Neuron (in vitro differentiated cells): ENCODE results near the gene SLC11A1.

Experiments used
- H2AFZ ChIP-seq: one replicate; pipeline ENCODE4 v1.6.1; 2013; ENCODE audit warnings: low read depth, mild to moderate bottlenecking, inconsistent platforms, low read length, moderate library complexity
- H3K27me3 ChIP-seq: one replicate; pipeline ENCODE4 v1.6.1; 2013; ENCODE audit warnings: low read length; ENCODE audit not compliant: insufficient read depth
- H3K36me3 ChIP-seq: one replicate; pipeline ENCODE4 v1.6.1; 2013; ENCODE audit warnings: low read length; ENCODE audit not compliant: insufficient read depth
- H3K4me1 ChIP-seq: one replicate; pipeline ENCODE4 v1.6.1; 2013; ENCODE audit warnings: low read length; ENCODE audit not compliant: insufficient read depth
- H3K4me3 ChIP-seq: 2 replicates; pipeline ENCODE4 v1.5.1; 2013; ENCODE audit warnings: mild to moderate bottlenecking, low read length, moderate library complexity
- H3K9me3 ChIP-seq: one replicate; pipeline ENCODE4 v1.6.1; 2013; ENCODE audit warnings: low read length

Gene SLC11A1

DNA sequence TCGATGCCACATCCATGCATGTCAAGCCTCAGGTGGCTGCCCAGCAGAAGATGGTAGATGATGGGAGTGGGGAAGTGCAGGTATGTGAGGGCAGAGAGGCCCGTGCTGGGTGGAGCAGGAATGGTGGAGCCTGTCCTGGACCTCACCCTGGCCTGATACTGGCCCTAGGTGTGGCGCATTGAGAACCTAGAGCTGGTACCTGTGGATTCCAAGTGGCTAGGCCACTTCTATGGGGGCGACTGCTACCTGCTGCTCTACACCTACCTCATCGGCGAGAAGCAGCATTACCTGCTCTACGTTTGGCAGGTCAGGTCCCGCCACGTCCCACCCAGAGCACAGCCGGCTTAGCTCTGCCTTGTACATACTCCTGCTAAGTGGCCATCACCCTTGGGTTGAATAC lies 49.8 kb downstream of the SLC11A1 start:
- H3K27me3 ChIP-seq = no peaks in the 10 kb centered on the region
- H3K36me3 ChIP-seq = no peaks in the 10 kb centered on the region
- H3K9me3 ChIP-seq = no peaks in the 10 kb centered on the region
- H3K4me3 ChIP-seq = no peak overlapping the region
- H2AFZ ChIP-seq = no peak overlapping the region
- H3K4me1 ChIP-seq = peaks cover 5% of the 10 kb centered on the region

DNA sequence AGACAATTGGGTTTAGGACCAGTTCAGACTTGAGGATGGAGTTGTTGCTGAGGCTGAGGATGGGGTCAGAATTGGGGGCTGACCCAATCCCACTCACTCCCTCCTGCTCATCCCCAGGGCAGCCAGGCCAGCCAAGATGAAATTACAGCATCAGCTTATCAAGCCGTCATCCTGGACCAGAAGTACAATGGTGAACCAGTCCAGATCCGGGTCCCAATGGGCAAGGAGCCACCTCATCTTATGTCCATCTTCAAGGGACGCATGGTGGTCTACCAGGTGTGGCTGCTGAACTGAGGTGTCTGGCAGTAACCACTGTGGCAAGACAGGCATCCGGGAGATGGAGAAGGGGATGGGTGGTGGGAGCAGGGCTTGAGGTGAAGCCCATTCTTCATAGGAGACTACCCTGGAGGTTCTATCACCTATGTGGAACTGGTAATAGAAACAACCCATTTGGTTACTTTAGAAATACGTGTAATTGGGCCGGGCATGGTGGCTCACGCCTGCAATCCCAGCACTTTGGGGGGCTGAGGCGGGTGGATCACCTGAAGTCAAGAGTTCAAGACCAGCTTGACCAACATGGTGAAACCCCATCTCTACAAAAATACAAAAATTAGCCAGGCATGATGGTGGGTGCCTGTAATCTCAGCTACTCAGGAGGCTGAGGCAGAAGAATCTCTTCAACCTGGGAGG lies 50.7 kb downstream of the SLC11A1 start:
- Histone ChIP-seq H3K27me3 (no peaks in the 10 kb centered on the region), H3K4me1 (peaks cover 5% of the 10 kb centered on the region), H3K4me3 (no peak overlapping the region), H2AFZ (no peak overlapping the region), H3K9me3 (no peaks in the 10 kb centered on the region), H3K36me3 (no peaks in the 10 kb centered on the region)

DNA sequence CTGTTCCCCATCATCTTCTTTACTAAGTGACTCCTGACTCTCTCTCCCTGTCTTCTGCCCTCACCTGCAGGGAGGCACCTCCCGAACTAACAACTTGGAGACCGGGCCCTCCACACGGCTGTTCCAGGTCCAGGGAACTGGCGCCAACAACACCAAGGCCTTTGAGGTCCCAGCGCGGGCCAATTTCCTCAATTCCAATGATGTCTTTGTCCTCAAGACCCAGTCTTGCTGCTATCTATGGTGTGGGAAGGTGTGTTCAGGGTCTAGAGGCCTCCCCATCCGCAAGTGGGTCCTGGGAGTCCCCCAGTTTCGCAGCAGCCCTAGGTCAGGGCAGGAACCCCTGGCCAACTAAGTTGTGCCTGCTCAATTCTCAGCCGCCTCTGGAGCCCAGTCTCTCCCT lies 52.4 kb downstream of the SLC11A1 start:
- H3K27me3 ChIP-seq = no peaks in the 10 kb centered on the region
- H3K4me1 ChIP-seq = peaks cover 5% of the 10 kb centered on the region
- no peaks in the 10 kb centered on the region for H3K9me3 ChIP-seq
- no peak overlapping the region for H3K4me3 ChIP-seq
- H2AFZ ChIP-seq = no peak overlapping the region
- no peaks in the 10 kb centered on the region for H3K36me3 ChIP-seq

DNA sequence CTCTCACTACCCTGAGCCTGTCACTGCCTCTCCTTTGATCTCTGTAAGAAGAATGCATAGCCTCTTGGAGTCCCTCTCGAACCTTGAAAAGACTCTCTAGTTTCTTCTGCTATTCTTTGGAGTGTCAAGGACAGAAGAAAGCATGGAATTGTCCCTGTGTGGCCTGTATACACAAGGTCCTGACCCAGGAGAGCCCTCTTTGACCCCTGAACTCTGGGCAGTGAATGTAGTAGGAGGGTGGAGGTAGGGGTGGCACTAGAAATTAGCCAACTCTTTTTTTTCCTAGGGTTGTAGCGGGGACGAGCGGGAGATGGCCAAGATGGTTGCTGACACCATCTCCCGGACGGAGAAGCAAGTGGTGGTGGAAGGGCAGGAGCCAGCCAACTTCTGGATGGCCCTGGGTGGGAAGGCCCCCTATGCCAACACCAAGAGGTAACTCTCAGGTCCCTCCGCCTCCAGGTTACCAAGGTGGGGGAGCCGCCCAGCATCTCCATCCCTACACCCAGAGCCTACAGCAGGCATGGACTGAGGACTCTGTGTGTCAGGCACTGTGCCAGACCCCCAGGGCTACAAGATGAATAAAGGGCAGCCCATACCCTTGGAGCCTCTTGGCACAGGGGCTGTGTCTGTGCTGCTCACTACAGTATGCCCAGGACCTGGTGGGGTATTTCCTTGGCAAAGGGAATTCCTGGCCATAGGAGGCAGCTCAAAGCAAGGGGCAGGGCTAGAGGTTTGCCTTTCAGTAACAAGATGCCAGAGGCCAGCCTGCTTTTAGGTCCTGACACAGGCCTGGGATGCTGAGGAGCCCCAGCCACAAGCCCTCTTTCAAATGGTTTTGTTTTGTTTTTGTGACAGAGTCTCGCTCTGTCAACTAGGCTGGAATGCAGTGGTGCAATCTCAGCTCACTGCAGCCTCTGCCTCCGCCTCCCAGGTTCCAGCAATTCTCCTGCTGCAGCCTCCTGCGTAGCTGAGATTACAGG lies 53.2 kb downstream of the SLC11A1 start:
- no peak overlapping the region for H3K4me3 ChIP-seq
- no peaks in the 10 kb centered on the region for H3K9me3 ChIP-seq
- H3K4me1 ChIP-seq = peaks cover 5% of the 10 kb centered on the region

DNA sequence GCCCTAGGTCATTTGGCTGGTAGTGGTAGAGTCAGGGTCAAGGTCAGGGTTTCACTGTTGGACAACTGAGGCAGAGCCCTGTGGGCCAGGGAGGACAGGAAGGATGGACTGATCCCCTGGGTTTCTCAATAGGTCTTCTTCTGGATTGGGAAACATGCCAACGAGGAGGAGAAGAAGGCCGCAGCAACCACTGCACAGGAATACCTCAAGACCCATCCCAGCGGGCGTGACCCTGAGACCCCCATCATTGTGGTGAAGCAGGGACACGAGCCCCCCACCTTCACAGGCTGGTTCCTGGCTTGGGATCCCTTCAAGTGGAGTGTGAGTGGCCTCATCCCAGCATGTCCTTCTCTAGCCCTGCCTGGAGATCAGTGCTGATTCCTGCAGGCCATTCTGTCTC lies 54.9 kb downstream of the SLC11A1 start:
- Histone ChIP-seq H3K4me3 (no peak overlapping the region), H3K36me3 (no peaks in the 10 kb centered on the region), H3K9me3 (no peaks in the 10 kb centered on the region), H3K27me3 (no peaks in the 10 kb centered on the region), H3K4me1 (peaks cover 5% of the 10 kb centered on the region), H2AFZ (no peak overlapping the region)

More for the DNA sequence above, 53.2 kb downstream of the SLC11A1 start:
- H2AFZ ChIP-seq = no peak overlapping the region
- no peaks in the 10 kb centered on the region for H3K36me3 ChIP-seq
- H3K27me3 ChIP-seq = no peaks in the 10 kb centered on the region

DNA sequence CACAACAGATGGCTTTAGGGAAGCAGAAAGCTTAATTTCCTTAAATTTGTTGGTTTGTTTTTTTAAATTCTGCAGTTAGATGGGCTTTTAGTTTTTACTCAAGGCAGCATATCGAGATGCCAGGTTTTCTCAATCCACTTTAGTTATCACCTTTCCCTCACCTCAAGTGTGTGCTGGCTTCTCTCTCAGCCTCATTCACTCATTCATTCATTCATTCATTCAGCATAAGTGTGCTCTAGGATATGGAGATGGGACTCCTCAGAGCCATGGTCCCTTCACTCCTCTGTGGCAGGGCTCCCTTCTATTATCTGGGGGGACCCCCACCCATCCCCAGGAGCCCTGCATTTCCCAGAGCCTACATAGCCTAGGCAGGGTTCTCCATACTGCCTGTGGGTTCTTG lies 55.9 kb downstream of the SLC11A1 start:
- Histone ChIP-seq H2AFZ (no peak overlapping the region), H3K36me3 (no peaks in the 10 kb centered on the region), H3K27me3 (no peaks in the 10 kb centered on the region), H3K4me3 (no peak overlapping the region), H3K9me3 (no peaks in the 10 kb centered on the region), H3K4me1 (peaks cover 5% of the 10 kb centered on the region)

DNA sequence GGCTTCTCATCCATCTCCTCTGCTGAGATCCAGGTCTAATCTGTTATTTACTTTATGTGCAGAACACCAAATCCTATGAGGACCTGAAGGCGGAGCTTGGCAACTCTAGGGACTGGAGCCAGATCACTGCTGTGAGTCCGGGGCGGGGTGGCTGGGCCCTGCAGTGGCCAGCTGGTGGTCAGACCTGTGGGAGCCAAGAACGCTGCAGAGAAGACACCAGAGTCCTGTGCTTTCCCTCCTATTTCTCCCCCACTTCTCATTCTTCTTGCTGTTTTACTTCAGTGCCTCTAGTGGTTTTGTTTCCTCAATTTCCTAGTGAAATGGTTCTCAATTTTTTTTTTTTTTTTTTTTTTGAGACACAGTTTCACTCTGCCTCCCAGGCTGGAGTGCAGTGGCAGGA lies 56.5 kb downstream of the SLC11A1 start:
- Histone ChIP-seq H3K4me3 (no peak overlapping the region), H3K36me3 (no peaks in the 10 kb centered on the region), H2AFZ (no peak overlapping the region), H3K27me3 (no peaks in the 10 kb centered on the region), H3K4me1 (peaks cover 5% of the 10 kb centered on the region), H3K9me3 (no peaks in the 10 kb centered on the region)

DNA sequence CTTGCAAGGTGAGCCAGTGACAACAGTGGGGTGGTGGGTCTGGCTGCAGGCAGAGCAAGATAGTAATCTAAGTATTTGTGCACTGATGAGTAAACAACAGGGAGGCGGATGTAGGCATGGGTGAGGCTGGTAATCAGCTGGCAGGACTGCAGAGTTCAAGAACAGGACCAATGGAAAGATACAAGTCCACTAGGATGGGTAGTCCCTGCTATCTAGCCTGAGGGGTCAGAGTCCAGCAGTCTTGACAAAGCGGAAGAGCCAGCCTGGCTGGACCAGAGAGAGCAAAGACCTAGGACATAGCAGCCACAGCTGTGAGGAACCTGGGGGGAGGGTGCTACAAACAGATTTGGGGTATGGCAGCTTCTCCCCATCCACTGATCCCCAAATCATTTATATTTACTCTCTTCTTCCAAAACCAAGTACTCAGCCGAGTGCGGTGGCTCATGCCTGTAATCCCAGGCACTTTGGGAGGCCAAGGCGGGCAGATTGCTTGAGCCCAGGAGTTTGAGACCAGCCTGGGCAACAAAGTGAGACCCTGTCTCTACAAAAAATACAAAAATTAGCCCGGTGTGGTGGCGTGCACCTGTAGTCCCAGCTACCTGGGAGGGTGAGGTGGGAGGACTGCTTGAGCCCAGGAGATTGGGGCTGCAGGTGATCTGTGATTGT lies 62.8 kb downstream of the SLC11A1 start:
- Histone ChIP-seq H3K4me3 (no peak overlapping the region), H3K4me1 (no peaks in the 10 kb centered on the region), H3K36me3 (peaks cover 22% of the 10 kb centered on the region), H3K27me3 (no peaks in the 10 kb centered on the region), H3K9me3 (no peaks in the 10 kb centered on the region), H2AFZ (no peak overlapping the region)

DNA sequence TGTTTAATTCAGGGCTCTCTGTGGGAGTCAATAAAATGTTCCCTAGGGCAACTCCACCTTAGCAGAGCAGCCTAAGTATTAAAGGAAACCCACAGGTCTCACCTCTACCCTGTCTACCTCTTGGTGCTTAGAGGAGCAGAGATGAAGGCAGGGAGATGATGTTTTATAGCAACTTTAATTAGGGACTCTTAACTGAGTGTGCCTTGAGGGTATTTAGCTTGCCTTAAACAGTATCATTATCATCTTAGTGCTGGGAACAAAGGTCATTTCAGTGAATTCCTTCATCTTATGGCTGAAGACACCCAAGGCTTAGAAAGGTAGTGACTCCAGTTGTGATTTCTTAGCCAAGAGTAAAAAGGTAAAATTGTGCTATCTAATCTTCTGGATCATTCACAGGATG lies 63.5 kb downstream of the SLC11A1 start:
- H3K36me3 ChIP-seq = peaks cover 29% of the 10 kb centered on the region
- no peaks in the 10 kb centered on the region for H3K9me3 ChIP-seq
- no peak overlapping the region for H3K4me3 ChIP-seq
- no peaks in the 10 kb centered on the region for H3K27me3 ChIP-seq
- no peaks in the 10 kb centered on the region for H3K4me1 ChIP-seq
- no peak overlapping the region for H2AFZ ChIP-seq
